ENCODE data around the gene FOXN3. TPM values are rescaled to one million over a fixed set of nuclear protein-coding genes. Genes with fewer than 3 reads are reported as not detected.
"Not testable (repeated sequence)": the region's sequence is repeated elsewhere in the genome, so short reads cannot be mapped to it uniquely, and the experiment has no call there.

Gene FOXN3
- total RNA-seq, 1 experiment from 2014 or later, result 8.8 TPM

DNA sequence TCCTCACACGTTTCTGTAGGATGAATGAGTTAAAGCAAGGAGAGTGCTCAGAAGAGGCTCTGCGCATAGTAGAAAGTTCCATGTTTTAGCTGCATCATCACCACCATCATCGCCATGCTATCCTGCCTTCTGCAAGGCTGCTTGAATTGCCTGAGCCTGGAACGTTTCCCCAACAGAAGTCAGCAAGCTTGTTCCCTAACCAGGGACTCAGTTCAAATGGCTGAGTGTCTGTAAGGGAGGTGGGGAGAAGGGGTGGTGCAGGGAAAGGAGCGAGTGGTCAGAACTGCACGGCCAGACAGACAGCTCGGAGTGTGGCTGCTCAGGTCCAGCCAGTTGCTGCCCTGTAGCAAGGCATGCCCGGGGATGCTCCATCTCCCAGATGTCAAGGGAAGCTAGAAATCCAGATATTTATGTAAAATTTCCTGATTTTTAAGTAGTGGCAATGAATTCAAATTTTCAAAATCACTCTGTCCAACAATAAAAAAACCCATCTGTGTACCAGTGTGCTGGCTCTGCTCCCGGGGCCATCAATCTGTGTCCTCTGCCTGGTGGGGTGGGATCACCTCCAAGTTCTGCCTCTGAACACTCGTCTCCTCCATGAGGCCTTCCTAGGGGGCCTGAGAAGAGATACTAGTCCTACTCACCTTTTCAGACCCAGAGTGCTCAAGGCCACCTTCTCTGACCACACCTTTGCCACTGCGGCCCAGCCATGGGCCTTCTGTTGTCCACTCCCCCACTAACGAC lies 162.7 kb downstream of the FOXN3 start:
- H3K4me3 ChIP-seq (ENCODE audit: low read depth in 2 of 2, low read length in 2 of 2), result no peak overlapping the region
- no peak for DNase-seq (ENCODE audit: low read depth, low spot score)
- ATAC-seq, result no peak
- TF ChIP-seq POLR2AphosphoS5 (IDR thresholded peaks at IDR 0.05; ENCODE audit: low read depth, low read length) (no peak), TCF7L2 (IDR thresholded peaks at IDR 0.05; ENCODE audit: low read depth, low read length) (no peak)
- intact Hi-C loops (cut with micrococcal nuclease; ENCODE audit: unreplicated experiment) (no loop called here), in situ Hi-C loops (cut with HindIII; ENCODE audit: low pct_unique_long_range_greater_than_20kb, low sequenced_read_pairs) (no loop called here)
- CTCF ChIA-PET, result no interaction called here
- no peaks in the 10 kb centered on the region for H3K9me3 ChIP-seq (ENCODE audit: control insufficient read depth, insufficient read depth, low read depth, low read length)
- H3K36me3 ChIP-seq (ENCODE audit: control insufficient read depth, insufficient read depth, low read length), result no peaks in the 10 kb centered on the region
- BruUV-seq (replicated peaks), result no TSS peak
- H3K27me3 ChIP-seq (ENCODE audit: control insufficient read depth, insufficient read depth, low read length), result no peaks in the 10 kb centered on the region
- H3K4me1 ChIP-seq (ENCODE audit: control insufficient read depth, insufficient read depth, low read length), result no peaks in the 10 kb centered on the region
- no peak overlapping the region for H3K27ac ChIP-seq (ENCODE audit: low read length)
- POLR2A ChIA-PET, result no interaction called here

DNA sequence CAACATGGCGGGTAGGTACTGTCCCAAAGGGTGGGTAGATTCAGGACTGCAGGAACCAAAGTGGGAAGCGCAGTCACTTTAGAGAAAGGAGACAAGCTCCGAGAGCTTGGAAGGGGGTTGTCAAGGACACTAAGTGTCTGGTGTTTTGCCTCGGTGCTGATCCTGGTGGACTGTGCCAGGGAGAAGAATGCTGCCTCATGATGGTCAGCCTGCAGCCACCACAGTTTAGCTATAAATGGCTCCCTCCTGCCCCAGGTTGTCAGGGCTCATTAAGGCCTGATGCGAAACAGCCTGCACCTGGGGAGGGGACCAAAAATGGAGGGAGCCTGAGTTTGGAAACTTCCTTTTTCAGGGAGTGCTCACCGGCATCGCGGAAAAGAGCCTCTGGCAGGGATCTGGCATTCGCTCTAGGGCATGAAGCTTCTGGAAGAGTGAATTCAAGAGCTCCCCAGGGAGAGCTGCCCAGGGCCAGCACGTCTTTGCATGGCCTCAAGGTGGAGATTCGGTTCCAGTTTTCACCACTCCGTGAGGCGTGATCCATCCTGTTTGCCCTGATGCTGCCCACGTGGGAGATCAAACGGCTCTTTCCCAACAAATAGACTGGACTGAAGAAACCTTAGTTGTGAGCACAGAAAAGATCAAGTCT lies 164.0 kb downstream of the FOXN3 start:
- Histone ChIP-seq H3K36me3 (ENCODE audit: control insufficient read depth, insufficient read depth, low read length) (no peaks in the 10 kb centered on the region), H3K27ac (ENCODE audit: low read length) (no peak overlapping the region), H3K4me3 (ENCODE audit: low read depth in 2 of 2, low read length in 2 of 2) (no peak overlapping the region), H3K27me3 (ENCODE audit: control insufficient read depth, insufficient read depth, low read length) (no peaks in the 10 kb centered on the region), H3K4me1 (ENCODE audit: control insufficient read depth, insufficient read depth, low read length) (no peaks in the 10 kb centered on the region), H3K9me3 (ENCODE audit: control insufficient read depth, insufficient read depth, low read depth, low read length) (no peaks in the 10 kb centered on the region)
- ChIA-PET CTCF (no interaction called here), POLR2A (no interaction called here)
- ATAC-seq (no peak), DNase-seq (ENCODE audit: low read depth, low spot score) (no peak)
- TF ChIP-seq SIN3A (IDR thresholded peaks at IDR 0.05; ENCODE audit: borderline replicate concordance, insufficient read depth, low read depth, low read length) (no peak), TCF7L2 (IDR thresholded peaks at IDR 0.05; ENCODE audit: low read depth, low read length) (no peak)
- intact Hi-C loops (cut with micrococcal nuclease; ENCODE audit: unreplicated experiment), result no loop called here
- BruUV-seq (replicated peaks), result no TSS peak
- in situ Hi-C loops (cut with HindIII; ENCODE audit: low pct_unique_long_range_greater_than_20kb, low sequenced_read_pairs), result no loop called here

DNA sequence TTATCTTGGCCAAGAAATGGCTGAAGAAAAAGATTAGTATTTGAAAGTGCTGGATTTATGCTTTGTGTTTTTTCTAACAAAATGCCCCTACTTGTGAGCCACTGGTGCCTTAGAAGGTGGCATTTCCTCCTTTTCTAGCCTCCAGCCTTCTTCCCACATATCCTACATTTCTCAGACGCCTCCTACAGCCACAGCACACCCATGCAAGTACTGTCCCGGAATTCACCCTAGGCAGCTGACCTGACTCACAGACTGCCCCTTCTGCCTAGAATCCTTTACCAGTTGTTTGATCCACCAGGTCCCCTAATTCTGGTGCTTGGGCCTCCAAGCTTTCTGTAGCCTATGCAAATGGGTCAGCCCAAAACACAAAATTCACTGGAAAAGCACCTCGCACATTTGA lies 166.0 kb downstream of the FOXN3 start:
- ChIA-PET CTCF (no interaction called here), POLR2A (no interaction called here)
- TF ChIP-seq, protein P1, sequence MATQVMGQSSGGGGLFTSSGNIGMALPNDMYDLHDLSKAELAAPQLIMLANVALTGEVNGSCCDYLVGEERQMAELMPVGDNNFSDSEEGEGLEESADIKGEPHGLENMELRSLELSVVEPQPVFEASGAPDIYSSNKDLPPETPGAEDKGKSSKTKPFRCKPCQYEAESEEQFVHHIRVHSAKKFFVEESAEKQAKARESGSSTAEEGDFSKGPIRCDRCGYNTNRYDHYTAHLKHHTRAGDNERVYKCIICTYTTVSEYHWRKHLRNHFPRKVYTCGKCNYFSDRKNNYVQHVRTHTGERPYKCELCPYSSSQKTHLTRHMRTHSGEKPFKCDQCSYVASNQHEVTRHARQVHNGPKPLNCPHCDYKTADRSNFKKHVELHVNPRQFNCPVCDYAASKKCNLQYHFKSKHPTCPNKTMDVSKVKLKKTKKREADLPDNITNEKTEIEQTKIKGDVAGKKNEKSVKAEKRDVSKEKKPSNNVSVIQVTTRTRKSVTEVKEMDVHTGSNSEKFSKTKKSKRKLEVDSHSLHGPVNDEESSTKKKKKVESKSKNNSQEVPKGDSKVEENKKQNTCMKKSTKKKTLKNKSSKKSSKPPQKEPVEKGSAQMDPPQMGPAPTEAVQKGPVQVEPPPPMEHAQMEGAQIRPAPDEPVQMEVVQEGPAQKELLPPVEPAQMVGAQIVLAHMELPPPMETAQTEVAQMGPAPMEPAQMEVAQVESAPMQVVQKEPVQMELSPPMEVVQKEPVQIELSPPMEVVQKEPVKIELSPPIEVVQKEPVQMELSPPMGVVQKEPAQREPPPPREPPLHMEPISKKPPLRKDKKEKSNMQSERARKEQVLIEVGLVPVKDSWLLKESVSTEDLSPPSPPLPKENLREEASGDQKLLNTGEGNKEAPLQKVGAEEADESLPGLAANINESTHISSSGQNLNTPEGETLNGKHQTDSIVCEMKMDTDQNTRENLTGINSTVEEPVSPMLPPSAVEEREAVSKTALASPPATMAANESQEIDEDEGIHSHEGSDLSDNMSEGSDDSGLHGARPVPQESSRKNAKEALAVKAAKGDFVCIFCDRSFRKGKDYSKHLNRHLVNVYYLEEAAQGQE (IDR thresholded peaks at IDR 0.05; ENCODE audit: insufficient read depth in 1 of 2, low read depth in 2 of 2, low read length in 1 of 2), result no peak
- TF ChIP-seq, protein P2, sequence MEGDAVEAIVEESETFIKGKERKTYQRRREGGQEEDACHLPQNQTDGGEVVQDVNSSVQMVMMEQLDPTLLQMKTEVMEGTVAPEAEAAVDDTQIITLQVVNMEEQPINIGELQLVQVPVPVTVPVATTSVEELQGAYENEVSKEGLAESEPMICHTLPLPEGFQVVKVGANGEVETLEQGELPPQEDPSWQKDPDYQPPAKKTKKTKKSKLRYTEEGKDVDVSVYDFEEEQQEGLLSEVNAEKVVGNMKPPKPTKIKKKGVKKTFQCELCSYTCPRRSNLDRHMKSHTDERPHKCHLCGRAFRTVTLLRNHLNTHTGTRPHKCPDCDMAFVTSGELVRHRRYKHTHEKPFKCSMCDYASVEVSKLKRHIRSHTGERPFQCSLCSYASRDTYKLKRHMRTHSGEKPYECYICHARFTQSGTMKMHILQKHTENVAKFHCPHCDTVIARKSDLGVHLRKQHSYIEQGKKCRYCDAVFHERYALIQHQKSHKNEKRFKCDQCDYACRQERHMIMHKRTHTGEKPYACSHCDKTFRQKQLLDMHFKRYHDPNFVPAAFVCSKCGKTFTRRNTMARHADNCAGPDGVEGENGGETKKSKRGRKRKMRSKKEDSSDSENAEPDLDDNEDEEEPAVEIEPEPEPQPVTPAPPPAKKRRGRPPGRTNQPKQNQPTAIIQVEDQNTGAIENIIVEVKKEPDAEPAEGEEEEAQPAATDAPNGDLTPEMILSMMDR (IDR thresholded peaks at IDR 0.05), result no peak
- TF ChIP-seq SIN3A (IDR thresholded peaks at IDR 0.05; ENCODE audit: borderline replicate concordance, insufficient read depth, low read depth, low read length), result no peak
- TF ChIP-seq TCF7L2 (IDR thresholded peaks at IDR 0.05; ENCODE audit: low read depth, low read length), result no peak
- TF ChIP-seq POLR2AphosphoS5 (IDR thresholded peaks at IDR 0.05; ENCODE audit: low read depth, low read length), result no peak
- DNase-seq (ENCODE audit: low read depth, low spot score) (no peak), ATAC-seq (no peak)
- H3K27me3 ChIP-seq (ENCODE audit: control insufficient read depth, insufficient read depth, low read length), result no peaks in the 10 kb centered on the region
- no peaks in the 10 kb centered on the region for H3K9me3 ChIP-seq (ENCODE audit: control insufficient read depth, insufficient read depth, low read depth, low read length)
- no peaks in the 10 kb centered on the region for H3K4me1 ChIP-seq (ENCODE audit: control insufficient read depth, insufficient read depth, low read length)
- BruUV-seq (replicated peaks), result no TSS peak
- H3K36me3 ChIP-seq (ENCODE audit: control insufficient read depth, insufficient read depth, low read length), result no peaks in the 10 kb centered on the region
- in situ Hi-C loops (cut with HindIII; ENCODE audit: low pct_unique_long_range_greater_than_20kb, low sequenced_read_pairs) (no loop called here), intact Hi-C loops (cut with micrococcal nuclease; ENCODE audit: unreplicated experiment) (no loop called here)
- H3K4me3 ChIP-seq (ENCODE audit: low read depth in 2 of 2, low read length in 2 of 2), result no peak overlapping the region
- H3K27ac ChIP-seq (ENCODE audit: low read length), result no peak overlapping the region

DNA sequence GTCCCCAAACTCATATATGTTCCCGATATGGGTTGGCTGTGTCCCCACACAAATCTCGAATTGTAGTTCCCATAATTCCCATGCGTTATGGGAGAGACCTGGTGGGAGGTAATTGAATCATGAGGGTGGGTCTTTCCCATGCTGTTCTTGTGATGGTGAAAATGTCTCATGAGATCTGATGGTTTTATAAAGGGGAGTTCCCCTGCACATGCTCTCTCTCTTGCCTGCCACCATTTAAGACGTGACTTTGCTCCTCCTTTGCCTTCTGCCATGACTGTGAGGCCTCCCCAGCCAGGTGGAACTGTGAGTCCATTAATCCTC lies 166.4 kb downstream of the FOXN3 start:
- ATAC-seq; H3K27me3 ChIP-seq (ENCODE audit: control insufficient read depth, insufficient read depth, low read length); in situ Hi-C loops (cut with HindIII; ENCODE audit: low pct_unique_long_range_greater_than_20kb, low sequenced_read_pairs); H3K4me1 ChIP-seq (ENCODE audit: control insufficient read depth, insufficient read depth, low read length); POLR2A ChIA-PET; H3K9me3 ChIP-seq (ENCODE audit: control insufficient read depth, insufficient read depth, low read depth, low read length); intact Hi-C loops (cut with micrococcal nuclease; ENCODE audit: unreplicated experiment); H3K4me3 ChIP-seq (ENCODE audit: low read depth in 2 of 2, low read length in 2 of 2); H3K27ac ChIP-seq (ENCODE audit: low read length); BruUV-seq (replicated peaks); DNase-seq (ENCODE audit: low read depth, low spot score); H3K36me3 ChIP-seq (ENCODE audit: control insufficient read depth, insufficient read depth, low read length); CTCF ChIA-PET: not testable (repeated sequence)
